Amygdala (tissue), 56 donors: Measurements from ENCODE around the gene PARD6B.

Experiments used
- DNase-seq, 56 donors: peaks; one replicate each; lab custom pipeline; 2025; lab: John Stamatoyannopoulos, UW

PARD6B gene

GRCh38 chr20:50721881-50722281 is 9.5 kb upstream of the PARD6B start:
- DNase-seq: peak in 5 of 56 donors; percentile 1 to 19 (median 9)

GRCh38 chr20:50722424-50723155 is 8.8 kb upstream of the PARD6B start:
- no peak for DNase-seq

- DNase-seq: no peak
Observed at GRCh38 chr20:50723672-50724071, 7.7 kb upstream of the PARD6B start.

- no peak for DNase-seq
Observed at GRCh38 chr20:50724112-50724725, 7.2 kb upstream of the PARD6B start.

- DNase-seq: peak in 34 of 56 donors; percentile 2 to 75 (median 24)
Observed at GRCh38 chr20:50724851-50725723, 6.3 kb upstream of the PARD6B start.

- no peak for DNase-seq
Observed at GRCh38 chr20:50725724-50726005, 5.7 kb upstream of the PARD6B start.

GRCh38 chr20:50726955-50727791 is 4.2 kb upstream of the PARD6B start:
- DNase-seq: no peak

- no peak for DNase-seq
Observed at GRCh38 chr20:50727792-50728485, 3.4 kb upstream of the PARD6B start.

- DNase-seq: no peak
Observed at GRCh38 chr20:50728486-50728980, 2.8 kb upstream of the PARD6B start.

GRCh38 chr20:50728981-50729874 is 2.2 kb upstream of the PARD6B start:
- DNase-seq: no peak

GRCh38 chr20:50729901-50730764 is 1.2 kb upstream of the PARD6B start:
- DNase-seq: no peak

GRCh38 chr20:50730765-50731054 is 670 bp upstream of the PARD6B start:
- no peak for DNase-seq

GRCh38 chr20:50731930-50732690 is 730 bp downstream of the PARD6B start:
- DNase-seq: no peak

GRCh38 chr20:50733644-50734349 is 2.4 kb downstream of the PARD6B start:
- no peak for DNase-seq

- DNase-seq: no peak
Observed at GRCh38 chr20:50734730-50735679, 3.6 kb downstream of the PARD6B start.
